Urothelium cell line (cell line): Measurements from ENCODE around the gene LYRM9.
"Not testable (repeated sequence)": the region's sequence is repeated elsewhere in the genome, so short reads cannot be mapped to it uniquely, and the experiment has no call there.

Source experiments
- DNase-seq: peaks from one replicate; pipeline ENCODE4 v3.0.0; 2011; ENCODE audit warnings: low spot score, mixed read lengths
- FAIRE-seq: peaks from 2 replicates; lab custom pipeline; 2011; peaks lifted over from hg19 to GRCh38; lab: Jason Lieb, UNC

LYRM9 gene

DNA sequence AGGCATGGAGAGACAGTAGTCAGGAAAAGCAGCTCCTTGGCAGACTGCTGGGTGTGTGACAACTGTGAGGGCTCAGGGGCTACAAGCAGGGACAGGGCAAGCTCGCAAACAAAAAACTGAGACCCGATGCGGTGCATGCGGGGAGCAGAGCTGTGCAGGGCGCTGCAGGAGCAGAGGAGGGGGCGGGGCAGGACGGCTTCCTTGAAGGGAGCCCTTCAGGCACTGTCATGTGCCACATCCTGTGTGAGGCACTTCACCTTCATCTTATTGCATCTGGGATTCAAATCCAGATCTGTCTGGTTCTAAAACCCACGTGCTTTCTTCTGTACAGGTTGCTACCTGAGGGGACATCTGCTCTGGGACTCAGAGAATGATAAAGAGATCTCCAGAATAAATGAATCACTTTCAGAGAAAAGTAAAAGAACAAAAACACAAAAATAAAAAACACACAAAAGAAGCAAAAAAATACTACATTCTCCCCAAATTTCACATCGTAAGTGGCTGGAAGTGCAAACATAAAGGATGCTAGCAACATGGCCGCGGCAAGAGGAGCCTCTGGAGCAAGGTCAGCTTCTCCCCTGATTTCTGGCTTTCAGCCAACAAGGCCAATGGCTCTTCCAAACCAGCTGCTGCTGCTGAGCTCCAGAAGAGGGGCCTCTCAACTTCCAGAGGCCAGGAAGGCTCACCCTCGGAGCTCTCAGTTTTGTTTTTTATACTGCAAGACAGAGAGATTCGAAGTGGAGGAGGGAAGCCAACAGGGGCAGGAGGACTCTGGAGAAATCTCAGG is 14.2 kb downstream of the LYRM9 start:
- FAIRE-seq (no peak), DNase-seq (no peak)

DNA sequence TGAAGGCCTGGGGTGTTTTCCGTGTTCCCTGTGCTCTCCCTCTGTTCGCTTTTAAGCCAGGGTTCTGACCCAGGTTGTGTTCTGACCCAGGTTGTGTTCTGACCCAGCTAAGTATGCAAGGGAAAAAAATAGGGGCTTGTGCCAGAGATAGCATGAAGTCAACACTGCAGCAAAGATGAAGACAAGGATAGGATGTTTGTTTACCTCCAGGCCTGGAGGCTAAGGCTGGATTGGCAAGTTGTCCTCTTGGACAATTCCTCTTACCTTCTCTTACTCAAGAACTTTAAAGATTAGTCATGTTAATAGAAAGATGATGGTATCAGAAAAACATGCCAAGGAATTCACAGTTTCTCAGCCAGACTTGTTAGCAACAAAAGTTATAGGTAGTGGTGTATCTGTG is 19.4 kb downstream of the LYRM9 start:
- no peak for DNase-seq
- no peak for FAIRE-seq

DNA sequence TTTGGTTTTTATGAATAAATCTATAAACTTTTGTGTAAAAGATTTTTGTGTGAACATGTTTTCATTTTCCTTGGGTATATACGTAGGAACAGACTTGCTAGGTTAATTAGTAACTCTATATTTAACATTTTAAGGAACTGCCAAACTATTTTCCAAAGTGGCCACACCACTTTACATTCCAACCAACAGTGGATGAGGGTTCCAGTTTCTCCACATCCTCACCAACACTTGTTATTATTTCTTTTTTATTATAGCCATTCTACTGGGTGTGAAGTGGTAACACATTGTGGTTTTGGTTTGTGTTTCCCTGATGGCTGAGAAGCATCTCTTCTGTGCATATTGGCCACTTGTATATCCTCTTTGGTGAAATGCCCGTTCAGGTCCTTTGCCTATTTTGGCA is 20.0 kb downstream of the LYRM9 start:
- DNase-seq = no peak
- FAIRE-seq = no peak

DNA sequence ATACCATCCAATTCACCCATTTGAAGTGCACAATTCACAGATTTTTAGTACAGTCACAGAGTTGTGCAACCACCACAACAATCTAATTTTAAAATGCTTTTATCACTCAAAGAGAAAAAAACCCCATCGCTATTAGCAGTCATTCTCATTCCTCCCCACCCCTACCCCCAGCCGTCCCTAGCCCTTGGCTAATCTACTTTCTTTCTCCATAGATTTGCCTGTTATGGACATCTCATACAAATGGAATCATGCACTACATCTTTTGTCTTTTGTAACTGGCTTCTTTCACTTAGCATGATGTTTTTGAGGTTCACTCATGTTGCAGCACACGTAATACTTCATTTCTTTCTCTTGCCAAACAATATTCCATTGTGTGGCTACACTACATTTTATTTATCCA is 20.4 kb downstream of the LYRM9 start:
- DNase-seq (no peak), FAIRE-seq (no peak)

DNA sequence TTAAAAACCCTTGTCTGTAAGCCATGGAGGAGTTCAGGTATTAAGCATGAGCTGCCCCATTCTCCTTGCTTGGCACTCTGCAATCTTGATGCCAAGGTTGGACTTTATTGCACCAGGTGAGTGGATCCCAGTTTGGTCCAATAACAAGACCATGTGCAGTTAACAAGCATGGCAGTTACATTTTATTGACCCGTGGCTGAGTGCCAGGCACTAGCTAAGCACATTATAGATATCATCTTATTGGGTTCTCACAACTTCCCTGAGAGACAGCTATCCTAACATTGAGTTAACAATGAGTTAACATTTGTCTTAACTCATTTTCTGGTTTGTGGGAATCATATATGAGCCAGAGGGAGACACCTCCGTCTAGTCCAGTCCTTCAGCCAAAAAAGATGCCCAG is 21.8 kb downstream of the LYRM9 start:
- DNase-seq (no peak), FAIRE-seq (no peak)

DNA sequence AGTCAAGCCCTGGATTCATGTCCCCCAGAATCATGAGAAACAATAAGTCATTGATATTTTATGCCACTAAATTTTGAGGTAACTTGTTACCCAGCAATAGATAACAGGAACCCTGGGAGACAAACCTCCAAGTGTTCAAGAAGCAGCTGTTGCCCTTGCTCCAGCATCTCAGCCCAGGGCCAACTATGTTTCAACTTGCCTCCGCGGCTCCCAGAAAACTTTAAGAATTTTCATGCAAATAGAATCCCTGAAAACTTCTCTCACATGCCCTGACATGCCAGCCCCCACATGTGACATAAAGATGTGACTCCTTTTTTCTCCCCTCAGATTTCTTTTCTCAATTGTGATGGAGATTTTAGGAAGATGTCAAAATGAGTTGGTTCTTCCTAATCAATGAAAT is 22.8 kb downstream of the LYRM9 start:
- FAIRE-seq = no peak
- DNase-seq = no peak

DNA sequence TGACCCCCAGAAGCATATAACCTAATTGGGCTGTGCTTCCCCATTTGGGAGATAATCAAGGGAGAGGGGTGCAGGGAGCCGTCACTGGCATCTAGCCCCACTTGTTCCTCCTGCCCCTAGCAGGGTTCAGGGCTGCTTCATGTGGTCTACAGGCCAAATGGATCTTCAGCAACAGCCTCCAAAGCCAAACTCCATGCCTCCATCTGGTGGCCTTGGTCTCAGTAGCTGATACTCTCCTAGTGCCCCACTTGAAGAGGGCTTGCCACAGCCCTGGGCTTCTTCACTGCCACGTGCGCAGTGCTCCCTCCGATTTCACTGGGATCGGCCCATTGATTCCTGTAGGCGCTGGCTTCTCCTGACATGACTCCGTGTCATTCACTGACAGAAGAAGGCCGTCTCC is 24.6 kb downstream of the LYRM9 start:
- DNase-seq (no peak), FAIRE-seq (no peak)

DNA sequence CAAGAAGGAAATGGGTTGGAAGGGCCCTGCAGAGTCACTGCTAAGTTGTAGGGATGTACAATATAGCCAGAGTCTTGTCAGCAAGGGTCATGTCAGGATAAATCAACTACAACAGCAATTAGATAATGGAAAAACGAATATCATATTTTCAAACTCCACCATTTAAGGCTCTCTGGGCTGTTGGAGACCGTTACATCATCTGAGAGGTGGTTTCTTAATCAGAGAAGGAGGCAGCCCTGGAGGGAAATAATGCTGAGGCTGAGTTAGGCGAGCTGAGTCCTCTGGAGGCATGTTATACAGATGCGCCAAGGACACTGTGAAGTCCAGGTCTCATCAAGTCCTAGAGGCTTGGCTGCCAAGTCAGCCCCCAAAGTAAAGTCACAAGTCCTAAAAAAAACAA is 30.3 kb downstream of the LYRM9 start:
- no peak for FAIRE-seq
- DNase-seq = no peak

DNA sequence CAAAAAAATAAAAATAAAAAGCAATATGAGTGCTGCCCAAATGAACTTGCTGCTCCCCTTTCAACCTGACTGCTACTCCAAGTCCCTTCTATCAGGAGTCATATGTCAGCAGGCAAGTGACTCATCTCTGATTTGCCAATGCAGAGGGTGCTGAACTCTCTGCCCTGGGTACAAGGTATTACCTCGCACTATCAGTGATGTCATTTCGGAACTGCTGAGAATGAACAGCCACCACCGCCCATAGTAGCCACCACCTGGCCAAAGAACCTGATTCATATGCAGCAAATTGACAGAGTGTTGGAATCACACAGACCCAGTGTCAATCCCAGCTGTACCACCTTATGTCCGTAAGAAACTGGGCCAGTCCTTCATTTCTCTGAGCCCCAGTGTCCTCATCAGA is 31.2 kb downstream of the LYRM9 start:
- FAIRE-seq (no peak), DNase-seq (no peak)

DNA sequence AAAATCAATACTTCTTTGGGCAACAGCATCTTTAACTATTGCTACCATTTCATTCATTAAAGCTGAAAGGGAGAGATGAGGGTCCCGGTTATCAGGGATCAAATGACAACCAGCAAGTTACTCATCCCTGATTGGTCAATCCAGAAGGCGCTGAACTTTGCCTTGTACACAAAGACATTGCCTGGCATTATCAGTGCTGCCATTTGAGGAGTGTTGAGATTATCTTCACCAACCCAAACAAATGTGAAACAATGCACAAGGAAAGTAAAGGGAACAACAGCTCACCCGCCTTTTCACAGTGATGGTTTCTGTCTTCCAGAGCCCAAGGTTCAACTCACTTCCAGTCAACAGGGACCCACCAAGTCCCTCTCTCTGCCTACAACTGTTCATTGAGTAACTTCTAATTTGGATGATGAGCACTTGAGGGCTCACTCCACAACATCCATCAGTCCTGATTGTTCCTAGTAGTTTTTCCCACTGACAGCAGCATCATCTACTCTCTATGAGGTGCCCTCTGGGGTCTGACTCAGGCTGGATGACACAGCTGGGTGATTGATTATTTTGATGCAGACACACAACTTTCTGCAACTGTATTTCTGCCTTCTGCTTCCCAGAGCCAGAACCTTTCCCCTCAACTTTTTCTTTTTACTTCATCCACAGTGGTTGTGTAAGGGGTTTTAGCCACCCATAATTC is 32.0 kb downstream of the LYRM9 start:
- FAIRE-seq (no peak), DNase-seq (no peak)

DNA sequence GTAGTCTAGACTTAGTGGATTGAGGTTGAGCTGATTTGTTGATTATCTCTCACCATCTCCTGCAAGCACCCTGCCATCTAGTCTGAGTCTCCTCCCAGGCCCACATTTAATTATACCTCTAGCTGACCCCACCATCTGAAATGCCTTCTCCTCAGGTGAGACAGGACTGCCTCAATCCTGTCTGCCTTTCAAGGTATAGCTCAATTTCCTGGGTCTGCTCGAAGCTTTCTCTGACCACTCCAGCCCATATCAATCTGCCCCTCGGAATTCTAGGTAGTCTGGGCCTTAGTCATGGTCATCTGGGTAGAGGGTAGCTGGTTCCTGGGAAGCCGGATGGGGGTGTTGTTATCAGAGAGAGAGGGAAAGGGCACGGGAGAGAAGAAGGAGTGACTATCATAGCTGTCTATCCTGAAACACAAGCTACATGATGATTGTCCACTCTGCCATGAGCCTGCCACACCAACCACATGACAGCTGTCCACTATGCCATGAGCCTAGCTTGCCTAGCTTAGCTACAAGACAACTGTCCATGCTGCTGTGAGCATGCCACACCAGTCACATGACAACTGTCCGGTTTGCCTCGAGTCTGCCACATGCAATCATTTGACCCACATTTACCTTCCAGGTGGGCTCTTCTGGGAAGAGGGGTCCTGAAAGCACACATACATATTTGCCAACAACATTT is 34.4 kb downstream of the LYRM9 start:
- DNase-seq (no peak), FAIRE-seq (peak; percentile 86)

DNA sequence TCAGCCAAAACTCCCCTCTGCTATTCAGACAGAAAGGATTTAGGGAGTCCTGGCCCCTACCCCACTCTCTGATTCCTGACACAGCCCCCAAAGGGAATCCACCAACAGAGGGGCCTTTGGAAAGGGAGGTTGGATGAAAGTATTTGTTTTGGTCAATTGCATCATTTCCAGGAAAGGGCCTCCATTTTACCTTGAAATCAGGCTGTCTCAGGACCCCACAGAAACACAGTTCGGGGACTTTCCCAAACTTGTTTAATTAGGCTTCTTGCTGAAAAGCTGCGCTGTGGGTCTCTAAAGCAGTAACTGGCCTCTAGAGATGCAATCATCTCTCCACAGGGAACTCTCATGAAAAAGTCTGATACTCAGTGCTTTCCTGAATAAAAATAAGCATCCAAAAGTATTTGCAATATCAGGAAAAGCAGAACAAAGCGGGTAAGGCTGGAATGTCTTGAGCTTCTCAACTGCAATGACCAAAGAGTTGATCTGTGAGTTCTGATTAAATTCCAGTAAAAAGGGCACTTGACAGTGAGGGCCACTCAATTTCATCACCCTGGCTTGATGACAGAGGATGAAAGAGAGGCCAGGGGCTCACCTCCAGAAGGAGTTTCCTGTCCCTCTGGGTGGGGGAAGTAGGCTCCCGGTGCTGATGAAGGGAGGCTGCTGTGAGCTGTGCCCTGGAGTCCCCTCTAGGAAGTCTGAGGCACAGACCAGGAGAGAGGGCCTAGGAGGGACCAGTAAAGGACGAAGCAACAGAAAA is 36.3 kb downstream of the LYRM9 start:
- FAIRE-seq (no peak), DNase-seq (no peak)

DNA sequence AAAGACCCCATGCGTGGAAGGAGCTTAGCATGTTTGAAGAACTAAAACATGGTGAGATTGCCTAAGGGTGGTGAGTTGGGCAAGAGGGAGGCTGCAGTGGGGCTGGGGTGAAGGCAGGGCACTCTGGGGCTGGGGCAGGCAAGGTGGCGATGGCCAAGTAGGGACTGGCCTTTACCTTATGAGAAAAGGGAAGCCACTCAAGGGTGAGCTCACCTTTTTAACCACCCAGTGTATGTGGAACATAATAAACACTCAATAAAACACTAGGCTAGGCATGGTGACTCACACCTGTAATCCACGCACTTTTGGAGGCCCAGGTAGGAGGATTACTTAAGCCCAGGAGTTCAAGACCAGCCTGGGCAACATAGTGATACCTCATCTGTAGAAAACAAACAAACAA is 37.7 kb downstream of the LYRM9 start:
- no peak for DNase-seq
- no peak for FAIRE-seq

DNA sequence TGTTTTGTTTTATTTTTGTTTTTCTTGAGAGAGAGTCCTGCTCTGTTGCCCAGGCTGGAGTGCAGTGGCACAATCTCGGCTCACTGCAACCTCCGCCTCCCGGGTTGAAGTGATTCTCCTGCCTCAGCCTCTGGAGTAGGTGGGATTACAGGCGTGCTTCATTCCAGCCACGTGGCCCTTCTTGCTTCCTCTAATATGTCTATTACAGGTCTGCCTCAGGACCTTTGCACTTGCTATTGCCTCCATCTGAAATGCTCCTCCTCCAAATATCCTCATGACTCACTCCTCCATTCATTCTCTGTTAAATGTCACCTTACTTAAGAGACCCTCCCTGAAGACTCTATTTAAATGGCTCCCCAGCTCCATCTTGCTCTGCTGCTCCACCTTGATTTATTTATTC is 39.0 kb downstream of the LYRM9 start:
- FAIRE-seq (no peak), DNase-seq (no peak)

DNA sequence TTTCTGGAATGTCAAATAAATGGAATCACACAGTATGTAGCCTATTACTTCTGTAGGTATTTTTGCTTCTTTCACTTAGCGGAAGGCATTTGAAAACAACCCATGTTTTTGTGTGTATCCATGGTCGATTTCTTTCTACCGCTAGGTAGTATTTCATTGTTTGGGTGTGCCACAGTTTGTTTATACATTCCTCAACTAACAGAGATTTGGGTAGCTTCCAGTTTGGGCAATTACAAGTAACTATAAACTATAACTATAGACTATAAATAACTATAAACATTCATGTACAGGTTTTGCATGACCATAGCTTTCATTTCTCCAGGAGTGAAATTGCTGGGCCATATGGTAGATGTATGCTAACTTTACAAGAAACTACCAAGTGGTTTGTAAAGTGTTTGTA is 40.1 kb downstream of the LYRM9 start:
- no peak for DNase-seq
- FAIRE-seq = no peak

DNA sequence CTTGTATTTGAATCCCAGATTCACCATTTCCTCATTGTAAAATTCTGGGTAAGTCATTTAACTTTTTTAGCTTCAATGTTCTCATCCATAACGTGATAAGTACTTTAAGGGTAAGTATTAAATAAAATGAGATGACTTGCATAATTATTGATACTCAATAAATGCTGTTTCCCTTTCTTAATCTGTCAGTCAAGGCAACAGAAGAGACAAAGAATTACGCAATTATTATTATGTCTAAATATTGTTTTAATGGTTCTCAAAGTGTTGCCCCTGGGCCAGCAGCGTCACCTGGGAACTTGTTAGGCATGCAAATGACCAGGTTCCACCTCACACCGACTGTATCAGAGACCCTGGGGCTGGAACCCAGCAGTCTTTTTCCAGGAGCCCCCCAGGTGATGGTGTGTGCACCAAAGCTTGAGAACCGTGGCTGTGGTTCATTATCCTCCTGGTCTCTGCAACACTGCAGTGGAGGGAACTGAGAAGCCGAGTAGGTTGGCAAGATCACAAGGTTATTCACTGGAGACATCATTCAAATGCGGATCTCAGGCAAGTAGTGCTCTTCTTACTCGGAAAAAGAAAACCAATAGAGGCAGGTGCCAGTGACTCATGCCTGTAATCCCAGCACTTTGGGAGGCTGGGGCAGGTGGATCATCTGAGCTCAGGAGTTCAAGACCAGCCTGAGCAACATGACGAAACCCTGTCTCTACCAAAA is 43.5 kb downstream of the LYRM9 start:
- FAIRE-seq (no peak), DNase-seq (no peak)

DNA sequence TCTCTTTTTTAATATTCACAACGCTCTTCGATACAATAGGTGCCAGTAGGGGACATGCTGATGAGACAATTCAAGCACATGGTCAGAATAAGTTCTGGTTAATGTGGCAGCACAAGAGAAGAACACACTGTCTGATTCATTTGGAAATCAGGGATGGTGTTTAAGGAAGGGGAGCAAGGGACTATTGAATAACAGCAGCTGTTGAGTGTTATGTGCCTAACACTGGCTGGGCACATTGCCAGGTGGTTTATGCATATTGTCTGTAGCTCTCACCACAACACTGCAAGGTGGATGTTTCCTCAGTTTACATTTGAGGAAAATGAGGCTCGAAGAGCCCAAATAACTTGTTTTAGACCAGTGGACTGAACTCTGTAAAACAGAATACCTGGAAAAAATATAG is 44.2 kb downstream of the LYRM9 start:
- FAIRE-seq = no peak
- DNase-seq = no peak

DNA sequence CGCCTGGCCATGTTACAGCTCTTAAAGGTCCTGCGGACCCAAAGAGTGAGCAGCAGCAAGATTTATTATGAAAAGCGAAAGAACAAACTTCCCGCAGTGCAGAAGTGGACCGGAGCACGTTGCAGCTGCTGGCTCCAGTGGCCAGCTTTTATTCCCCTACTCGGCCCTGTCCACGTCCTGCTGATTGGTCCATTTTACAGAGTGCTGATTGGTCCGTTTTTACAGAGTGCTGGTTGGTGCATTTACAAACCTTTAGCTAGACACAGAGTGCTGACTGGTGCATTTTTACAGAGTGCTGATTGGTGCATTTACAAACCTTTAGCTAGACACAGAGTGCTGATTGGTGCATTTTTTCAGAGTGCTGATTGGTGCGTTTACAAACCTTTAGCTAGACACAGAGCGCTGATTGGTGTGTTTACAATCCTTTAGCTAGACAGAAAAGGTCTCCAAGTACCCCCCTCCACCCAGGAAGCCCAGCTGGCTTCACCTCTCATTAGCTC is 46.3 kb downstream of the LYRM9 start:
- FAIRE-seq = not testable (repeated sequence)

DNA sequence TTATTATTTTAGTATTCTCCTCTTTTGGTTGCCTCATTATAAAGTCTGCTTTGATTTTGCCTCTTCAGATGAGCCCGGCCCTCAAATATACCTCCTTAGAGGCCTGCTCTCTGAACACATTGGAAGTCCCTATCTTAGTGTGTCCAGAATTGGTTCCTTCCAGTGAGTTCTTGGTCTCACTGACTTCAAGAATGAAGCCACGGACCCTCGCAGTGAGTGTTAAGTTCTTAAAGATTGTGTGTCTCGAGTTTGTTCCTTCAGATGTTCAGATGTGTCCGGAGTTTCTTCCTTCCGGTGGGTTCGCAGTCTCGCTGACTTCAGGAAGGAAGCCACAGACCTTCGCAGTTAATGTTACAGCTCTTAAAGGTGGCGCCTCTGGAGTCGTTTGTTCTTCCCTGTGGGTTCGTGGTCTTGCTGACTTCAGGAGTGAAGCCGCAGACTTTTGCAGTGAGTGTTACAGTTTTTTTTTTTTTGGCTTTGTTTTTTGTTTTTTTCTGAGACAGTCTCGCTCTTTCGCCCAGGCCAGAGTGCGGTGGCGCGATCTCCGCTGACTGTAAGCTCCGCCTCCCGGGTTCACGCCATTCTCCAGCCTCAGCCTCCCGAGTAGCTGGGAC is 47.0 kb downstream of the LYRM9 start:
- FAIRE-seq (no peak), DNase-seq (no peak)

More for the DNA sequence above, 46.3 kb downstream of the LYRM9 start:
- not testable (repeated sequence) for DNase-seq
